Activated CD4-positive, alpha-beta T cell treated with anti-CD3 and anti-CD28 coated beads, Interleukin-2, amount 50 U/mL, for 16 hours (primary cell): ENCODE measurements around the gene NHLRC1.
A peak's percentile ranks its signal among the peaks of the same experiment; 100 is the strongest.
"Not testable (repeated sequence)": the region's sequence is repeated elsewhere in the genome, so short reads cannot be mapped to it uniquely, and the experiment has no call there.

Experiments used
- DNase-seq: peaks from one replicate; pipeline ENCODE4 v3.0.0-alpha.2; 2020

NHLRC1 gene

DNA sequence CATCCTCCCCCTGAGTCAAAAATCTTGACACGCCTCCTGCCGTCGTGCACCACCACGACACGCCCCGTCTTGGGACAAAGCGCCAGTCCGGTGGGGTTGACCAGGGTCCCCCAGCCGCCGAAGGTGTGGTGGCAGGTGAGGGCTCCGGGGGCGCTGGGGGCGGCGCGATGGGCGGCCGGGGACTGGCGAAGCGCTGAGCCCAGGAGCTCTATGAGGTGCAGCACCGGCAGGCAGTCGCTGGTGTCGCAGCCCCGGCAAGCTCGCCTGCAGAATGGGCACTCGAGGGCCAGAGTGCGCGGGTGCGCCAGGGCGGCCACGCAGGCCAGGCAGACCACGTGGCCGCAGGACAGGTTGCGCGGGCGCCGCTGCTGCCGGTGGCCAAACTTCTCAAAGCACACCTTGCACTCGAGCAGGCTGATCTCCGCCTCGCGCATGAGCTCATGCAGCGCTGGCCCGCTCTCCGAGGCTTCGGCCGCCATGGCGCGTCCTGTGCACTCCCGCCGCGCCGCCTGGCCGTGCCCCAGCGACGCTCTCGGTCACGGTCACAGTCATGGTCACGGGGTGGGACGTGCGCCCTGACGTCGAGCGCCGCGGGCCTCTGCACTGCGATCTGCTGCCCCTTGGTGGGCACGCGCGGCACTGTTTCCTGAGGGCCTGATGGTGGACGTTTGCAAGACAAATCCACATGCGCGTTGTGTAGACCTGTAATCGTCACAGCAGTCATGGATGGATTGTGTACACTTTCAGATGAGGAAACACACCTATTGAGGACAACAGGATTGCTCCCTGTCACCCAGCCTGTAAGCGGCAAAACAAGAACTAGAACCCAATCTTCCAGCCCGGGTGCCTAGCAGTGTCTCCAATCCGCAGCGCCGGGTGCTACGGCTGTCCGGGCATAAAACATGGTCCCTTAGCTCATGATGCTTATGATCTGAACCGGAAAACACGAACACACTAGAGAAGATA is at the start of gene NHLRC1:
NHLRC1 (minus strand) TSS at position 550 of the 966 bp plus-strand sequence; CDS start at position 479, 71 bp downstream.
- peak; percentile 76 for DNase-seq

DNA sequence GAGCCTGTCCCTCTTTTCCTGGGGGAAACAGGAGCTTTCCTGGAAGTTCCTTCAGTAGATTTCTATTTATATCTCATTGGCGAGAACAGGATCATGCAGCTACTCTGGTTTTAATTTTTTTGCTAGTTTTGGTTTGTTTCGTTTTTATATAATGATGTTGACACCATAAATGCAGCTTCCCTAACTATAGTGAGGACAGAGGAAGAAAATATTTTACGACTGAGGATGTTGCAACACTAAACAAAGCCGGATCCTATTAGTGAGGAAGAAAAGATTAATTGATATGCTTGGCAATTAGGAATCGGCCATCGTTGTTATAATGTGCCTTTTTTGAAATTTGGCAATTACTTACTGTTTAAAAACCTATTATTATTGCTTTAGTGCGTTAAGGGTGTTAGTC is 49.4 kb upstream of the NHLRC1 start:
- no peak for DNase-seq

DNA sequence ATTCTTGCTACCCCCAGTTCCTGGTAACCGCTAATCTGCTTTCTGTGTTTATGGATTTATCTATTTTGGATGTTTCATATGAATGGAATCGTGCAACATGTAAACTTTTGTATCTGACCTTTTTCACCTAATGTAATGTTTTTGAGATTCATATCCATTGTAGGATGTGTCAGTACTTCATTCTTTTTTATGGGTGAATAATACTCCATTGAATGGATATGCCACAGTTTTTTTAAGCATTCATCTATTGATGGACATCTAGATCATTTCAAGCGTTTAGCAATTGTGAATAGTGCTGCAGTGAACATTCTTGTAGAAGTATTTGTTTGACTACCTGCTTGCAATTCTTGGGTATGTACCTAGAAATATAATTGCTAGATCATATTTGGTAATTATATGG is 45.8 kb upstream of the NHLRC1 start:
- DNase-seq: no peak

DNA sequence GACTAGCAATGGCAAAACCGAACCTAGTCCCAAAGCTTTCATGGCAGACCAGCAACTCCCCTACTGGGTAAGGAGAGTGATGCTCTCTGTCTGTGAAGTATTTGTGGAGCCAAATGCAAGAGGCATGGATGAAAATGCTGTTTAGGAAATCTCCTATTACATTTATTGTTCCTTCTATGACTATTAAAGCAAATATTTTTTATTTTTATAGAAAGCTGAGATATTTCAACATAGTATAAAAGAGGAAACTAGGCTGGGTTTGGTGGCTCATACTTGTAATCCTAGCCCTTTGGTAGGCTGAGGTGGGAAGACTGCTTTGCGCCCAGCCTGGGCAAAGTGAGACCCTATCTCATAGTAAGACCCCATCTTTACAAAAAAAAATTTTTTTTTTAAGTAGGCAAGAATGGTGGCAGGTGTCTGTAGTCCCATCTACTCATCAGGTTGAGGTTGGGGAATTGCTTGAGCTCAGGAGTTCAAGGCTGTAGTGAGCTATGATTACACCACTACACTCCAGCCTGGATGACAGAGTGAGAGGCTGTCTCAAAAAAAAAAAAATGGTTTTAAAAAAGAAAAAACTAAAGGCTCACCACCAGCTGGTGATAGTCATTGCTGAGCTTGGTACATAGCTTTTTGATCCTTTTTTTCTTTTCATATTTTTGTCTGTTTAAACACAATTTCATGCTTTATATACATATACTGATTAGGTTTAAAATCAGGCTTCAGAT is 44.0 kb upstream of the NHLRC1 start:
- no peak for DNase-seq

DNA sequence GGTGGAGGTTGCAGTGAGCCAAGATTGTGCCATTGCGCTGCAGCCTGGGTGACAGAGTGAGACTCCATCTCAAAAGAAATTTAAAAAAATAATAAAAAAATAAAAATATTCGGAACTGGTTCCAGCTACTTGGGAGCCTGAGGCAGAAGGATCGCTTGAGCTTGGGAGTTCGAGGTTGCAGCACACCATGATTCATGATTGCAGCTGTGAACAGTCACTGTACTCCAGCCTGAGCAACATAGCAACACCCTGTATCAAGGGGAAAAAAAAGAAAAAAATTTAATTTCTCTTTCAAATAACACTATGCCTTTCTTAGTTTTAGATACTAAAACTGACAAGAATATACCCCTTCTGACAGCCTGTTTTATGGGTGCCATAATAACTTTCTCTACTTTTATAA is 43.3 kb upstream of the NHLRC1 start:
- no peak for DNase-seq

DNA sequence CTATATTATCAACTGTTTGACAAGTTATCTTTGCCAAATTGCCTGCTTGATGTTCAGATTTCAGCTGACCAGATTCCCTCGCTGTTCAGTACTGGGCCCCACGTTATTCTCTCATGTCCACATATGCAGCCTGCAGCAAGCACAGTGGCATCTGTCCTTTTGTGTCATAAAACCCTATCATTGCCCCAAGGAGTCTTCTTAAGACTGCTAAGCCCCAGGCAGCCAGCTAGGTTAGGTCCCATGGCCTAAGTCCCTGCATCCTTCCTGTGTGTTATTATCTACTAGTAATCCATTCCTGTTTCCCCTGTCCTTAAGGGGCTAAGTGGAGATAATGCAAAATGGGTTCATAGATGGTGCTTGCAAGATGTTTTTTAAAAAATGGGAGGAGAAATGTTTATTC is 39.9 kb upstream of the NHLRC1 start:
- DNase-seq: no peak

DNA sequence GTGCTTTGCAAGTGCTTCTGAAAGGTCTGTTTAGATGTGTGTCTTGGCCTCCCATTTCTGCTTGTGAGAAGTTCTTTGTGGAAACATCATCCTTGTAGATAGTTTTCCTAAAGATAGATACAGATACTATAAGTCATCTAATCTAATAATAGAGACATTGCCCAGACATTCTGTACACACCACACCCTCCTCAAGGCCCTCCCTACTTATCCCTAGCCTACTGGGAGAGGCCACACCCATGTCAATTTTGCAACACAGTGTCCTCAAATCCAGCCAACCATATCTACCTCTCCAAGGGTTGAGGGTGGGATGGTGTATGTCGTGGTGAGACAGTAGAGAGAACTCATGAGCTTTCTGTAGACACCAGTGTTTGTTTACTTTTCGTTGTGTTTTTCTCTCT is 39.0 kb upstream of the NHLRC1 start:
- DNase-seq: no peak

DNA sequence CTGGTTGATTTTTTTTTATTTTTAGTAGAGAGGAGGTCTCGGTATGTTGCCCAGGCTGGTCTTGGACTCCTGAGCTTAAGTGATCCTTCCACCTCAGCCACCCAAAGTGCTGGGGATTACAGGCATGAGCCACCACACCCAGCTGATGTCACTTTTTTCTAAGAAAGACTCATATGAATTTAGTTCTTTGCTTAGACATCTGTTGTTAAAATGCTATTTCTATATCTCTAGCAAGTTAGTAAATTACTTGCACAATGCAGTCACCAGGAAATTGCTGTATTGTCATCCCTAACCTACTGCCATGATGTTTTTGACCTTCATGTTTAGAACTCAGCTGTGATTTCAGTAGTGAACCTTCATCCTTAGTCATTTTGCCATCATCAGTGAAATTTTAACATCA is 38.4 kb upstream of the NHLRC1 start:
- DNase-seq: no peak

DNA sequence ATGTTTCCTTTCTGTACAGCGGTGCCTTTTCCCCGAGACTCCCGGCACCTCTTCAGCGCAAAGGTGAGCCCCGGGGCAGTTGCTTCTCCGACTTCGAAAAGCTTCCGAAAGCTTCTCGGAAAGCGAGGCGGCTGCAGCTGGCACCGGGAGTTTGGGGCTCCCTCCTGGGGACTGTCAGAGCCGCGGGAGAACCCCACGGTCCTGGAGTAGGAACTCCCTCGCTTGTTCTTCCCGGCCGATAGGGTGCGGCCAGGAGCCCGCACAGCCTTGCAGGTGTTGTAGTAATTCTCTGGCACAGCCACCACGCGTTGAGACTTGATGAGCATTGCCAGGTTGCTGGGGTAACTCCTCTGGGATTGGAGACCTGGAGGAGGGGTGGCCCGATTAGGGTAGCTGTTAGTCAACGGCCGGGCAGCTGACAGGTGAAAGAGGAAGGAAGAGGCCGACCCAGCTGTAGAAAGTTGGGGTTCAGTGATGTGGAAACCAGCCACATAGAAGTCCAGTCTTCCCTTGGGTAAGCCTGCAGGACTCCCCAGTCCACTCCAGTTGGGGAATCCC is 33.5 kb upstream of the NHLRC1 start:
- peak; percentile 51 for DNase-seq

DNA sequence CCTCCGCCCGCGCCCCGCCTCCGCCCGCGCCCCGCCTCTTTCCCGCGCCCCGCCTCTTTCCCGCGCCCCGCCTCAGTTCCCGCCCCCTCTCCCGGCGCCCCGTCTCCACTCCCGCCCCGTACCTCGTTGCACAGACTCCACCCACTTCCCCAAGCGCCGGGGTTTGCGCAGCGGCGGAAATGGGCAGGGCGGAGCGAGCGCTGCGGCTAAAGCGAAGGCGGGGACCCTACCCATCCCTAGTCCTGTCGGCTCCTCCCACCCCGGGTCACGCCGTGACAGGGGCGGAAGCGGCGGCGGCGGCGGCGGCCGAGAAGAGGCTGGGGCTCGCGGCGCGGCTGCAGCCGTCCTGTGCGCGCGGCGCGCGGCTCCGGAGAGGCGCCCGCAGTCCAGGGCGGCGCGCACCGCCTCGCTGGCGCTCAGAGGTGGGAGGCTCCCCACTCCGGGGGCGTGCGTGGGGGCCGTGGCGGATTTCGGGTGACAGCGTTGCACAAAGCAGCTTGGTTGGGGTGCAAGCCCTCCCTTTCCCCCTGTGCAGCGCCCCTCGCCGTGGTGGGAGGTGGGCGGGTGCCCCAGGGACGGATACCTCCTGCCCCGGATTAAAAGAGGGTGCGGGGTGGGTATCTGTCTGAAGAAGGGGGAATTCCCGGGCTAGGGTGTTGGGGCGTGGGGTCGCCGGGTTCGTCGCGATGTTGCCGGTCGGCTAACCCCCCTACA is 32.8 kb upstream of the NHLRC1 start, which contains the start of gene KDM1B:
KDM1B (plus strand) TSS at position 273 of the 714 bp plus-strand sequence. CDS start 4,474 bp downstream, outside the sequence.
- DNase-seq: peak; percentile 99

DNA sequence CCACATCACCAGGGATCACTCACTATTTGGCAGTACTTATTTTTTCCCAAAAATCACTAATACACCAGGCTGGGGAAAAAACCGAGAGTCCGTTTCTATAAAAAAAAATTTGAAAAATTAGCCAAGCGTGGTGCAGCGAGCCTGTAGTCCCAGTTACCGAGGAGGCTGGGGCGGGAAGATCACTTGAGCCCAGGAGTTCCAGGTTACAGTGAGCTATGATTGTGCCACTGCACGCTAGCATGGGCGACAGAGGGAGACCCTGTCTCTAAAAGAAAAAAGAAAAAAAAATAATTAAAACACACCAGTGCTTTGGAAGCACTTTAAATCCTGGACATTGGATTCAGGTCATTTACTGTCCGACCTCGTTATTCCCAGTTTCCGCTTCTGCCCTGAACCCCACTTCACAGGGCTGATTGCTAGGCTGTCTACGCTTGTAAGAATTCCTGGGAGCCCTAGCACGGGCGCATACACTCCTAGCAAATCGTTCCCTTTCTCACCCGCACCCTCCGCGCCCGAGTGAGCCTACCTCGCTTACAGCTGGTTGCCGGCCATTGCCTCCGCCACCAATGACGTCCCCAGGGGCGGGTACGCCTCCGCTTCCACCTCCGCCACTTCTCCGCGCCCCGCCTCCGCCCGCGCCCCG is 32.2 kb upstream of the NHLRC1 start, which contains the start of gene TPMT:
TPMT (minus strand) TSS at position 571 of the 643 bp plus-strand sequence. CDS start 5,950 bp downstream, outside the sequence.
- no peak for DNase-seq

DNA sequence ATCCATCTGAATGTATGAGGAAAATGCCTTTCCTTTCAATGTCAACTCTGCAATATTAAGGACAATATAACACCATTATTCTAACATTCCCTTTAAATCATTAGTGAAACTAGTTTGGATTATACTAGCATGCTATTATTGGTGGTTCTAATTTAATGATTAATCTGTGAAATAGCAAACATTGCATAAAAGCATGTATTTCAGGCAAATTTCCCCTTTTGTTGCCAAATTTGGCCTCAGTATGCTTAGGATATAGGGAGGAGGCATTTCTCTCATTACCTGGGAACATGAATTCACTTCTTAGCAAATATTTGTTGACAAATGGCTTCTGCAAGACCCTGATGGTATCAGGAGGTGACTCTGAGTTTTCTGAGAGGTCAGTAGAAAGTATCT is 30.8 kb upstream of the NHLRC1 start:
- no peak for DNase-seq

DNA sequence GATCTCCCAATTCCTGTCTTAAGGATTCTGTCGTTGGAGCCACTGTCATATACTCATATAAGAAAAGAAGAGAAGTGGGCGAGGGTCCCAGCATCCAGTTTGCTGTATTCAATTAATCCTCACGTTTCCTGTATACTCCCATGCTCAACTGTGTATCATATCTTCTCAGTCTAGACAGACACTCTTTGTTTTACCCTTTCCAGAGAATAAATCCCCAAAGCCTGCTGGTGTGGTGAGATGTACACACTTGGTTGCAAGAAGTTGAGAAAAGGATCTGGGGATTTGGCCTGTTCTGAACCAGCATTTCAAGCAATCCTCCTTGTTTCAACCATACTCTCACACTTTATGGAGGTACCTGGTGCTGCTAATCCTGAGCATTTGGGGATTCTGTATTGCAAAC is 29.3 kb upstream of the NHLRC1 start:
- no peak for DNase-seq

DNA sequence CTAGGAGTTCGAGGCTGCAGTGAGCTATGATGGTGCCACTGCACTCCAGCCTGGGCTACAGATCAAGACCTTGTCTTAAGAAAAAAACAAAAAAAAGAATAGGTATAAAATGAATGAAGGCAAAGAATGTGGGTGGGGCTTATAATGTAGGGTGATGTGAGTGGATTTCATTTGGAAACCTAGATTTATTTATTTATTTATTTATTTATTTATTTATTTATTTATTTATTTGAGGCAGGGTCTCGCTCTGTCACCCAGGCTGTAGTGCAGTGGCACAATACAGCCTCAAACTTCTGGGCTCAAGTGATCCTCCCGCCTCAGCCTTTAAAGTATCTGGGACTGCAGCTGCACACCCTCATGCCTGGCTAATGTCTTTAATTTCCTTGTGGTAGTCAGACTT is 28.9 kb upstream of the NHLRC1 start:
- DNase-seq: not testable (repeated sequence)

DNA sequence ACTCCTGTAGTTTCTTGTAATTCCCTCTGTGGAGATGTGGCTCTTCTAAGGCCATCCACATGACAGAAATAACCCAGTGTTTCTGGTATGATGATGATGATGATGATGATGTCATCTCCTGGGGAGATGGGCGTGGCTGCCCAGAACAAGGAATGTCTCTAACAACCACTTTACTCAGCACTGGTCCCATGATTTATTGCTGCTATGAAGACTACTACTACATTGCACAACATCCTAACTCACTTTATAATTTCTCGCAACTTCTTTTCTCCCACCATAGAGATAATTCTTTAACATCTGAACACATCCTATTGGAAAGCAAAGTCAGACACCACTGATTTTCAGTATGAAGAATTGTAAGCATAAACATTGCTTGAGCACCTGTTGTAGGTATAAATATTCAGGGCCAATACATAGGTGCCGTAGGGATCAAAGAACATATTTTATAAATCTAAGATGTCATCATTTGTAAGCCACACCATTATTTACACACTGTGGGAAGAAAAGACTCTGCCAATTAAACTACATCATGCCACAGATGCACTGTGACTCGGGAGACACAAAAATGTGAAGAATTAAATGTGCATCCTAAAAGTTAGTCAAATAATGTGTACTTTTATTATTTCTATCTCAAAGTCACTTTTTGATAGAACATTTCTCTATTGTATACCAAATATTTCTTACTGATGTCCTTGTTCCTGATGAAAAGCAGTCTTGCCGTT is 26.0 kb upstream of the NHLRC1 start:
- DNase-seq: no peak

DNA sequence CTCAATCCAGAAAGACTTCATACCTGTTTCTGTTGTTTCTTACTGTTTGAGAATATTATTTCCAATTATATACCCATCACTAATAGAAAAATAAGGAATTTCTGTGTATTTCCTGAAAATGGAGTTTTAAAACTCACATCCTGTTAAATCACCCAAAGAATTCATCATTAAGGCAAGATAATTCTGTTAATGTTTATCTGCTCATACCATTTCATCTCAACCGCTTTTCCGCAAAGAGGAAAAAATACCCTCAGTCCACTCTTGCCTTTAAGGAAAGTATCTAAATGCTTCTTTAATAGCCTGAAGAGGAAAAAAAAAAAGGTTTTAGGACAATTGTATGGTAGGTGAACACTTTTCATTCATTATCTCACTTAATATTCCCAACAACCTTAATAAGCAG is 25.1 kb upstream of the NHLRC1 start:
- no peak for DNase-seq

DNA sequence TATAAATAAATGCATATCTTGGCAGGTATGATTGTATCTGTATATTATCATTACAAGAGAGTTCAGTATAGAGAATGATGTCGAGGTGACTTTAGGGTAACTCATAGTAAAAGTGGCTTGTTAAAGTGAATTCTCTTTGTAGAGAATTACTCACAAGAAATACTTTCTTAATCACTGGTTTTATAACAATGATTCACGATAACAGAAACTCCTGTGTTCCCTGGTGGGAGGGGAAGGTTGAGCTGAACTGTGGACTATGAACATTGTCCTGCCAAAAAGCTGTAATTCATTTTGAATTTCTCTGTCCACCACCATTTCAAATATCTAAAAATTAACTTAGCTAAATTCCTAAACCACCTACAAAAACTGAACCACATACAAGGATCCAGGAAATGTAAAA is 24.7 kb upstream of the NHLRC1 start:
- no peak for DNase-seq

DNA sequence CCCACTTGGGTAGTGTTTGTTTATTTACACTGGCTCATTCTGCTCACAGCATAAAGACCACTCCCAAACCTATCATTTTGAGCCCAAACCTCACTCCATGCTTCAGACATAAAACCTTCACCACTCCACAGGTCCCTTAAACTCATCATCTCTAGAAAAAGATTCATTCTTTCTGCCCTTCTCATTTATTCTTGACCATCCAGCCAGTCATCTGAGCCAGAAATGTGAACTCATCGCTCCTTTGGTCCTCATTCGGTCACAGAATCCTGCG is 20.0 kb upstream of the NHLRC1 start:
- no peak for DNase-seq

DNA sequence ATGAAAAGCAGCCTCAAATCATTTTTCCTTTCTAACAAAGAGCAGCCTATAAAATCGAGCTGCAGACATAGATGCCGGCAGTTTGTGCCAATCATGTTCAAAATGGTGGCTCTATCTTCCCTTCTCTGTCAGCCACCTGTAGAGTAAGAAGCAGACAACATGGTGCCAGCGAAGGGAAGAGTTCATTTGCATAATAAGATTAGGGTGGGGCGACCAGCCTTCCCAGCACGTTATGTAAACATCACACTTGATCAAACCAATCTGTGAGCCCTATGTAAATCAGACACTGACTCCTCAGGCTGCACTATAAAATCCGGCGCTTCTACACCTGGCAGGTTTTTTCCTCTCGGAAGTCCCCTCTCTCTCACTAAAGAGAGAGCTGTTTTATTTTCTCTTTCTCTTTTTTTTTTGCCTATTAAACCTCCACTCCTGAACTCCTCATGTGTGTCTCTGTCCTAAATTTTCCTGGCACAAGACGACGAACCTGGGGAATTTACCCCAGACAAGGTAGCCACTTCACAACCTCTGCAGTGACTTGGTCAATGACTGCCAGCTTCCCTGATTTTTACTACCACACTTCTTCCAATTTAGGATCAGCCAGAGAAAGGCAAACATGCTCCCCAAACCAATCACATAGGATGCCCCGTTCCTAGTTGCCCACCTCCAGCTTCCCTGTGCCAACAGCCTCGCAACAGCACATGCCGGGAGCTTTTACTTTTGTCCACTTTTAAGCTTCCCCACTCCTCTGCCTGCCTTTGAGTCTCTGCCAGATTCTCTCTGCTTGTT is 19.5 kb upstream of the NHLRC1 start:
- DNase-seq: no peak

DNA sequence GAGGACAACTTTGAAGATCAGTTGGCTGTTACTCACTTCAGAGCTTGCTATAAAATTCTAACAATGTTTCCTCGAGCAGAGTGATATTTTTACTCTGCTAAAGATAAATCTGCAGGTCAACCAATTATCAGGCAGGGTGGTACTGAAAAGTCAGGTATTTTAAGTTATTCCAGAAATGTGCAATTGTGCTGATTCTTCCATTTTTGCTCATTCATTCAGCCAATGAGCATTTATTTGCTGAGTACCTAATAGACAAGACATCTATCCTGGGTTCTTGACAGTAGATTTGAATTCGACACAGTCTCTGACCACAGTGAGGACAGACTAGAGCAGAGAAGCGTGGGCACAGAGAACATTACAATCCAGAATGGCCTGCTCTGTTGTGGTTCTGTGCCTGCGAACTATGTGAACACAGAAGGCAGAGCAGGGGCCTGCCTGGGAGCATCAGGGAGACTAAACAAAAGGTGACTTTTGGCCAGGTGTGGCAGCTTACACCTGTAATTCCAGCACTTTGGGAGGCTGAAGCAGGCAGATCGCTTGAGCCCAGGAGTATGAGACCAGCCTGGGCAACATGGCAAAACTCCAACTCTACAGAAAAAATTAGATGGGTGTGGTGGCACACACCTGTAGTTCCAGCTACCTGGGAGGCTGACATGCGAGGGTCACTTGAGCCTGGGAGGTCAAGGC is 17.6 kb upstream of the NHLRC1 start:
- no peak for DNase-seq
